Stimulated activated CD8-positive, alpha-beta memory T cell treated with anti-CD3 and anti-CD28 coated beads, Interleukin-2, amount 100 ng/mL, for 1 hour (primary cell): Measurements from ENCODE around the gene YWHAB.

ENCODE experiments used
- DNase-seq, 2 donors: peaks; one replicate each; pipeline ENCODE4 v3.0.0-alpha.2; 2020; ENCODE audit warnings: low read depth in 2 of 2

The YWHAB gene

DNA sequence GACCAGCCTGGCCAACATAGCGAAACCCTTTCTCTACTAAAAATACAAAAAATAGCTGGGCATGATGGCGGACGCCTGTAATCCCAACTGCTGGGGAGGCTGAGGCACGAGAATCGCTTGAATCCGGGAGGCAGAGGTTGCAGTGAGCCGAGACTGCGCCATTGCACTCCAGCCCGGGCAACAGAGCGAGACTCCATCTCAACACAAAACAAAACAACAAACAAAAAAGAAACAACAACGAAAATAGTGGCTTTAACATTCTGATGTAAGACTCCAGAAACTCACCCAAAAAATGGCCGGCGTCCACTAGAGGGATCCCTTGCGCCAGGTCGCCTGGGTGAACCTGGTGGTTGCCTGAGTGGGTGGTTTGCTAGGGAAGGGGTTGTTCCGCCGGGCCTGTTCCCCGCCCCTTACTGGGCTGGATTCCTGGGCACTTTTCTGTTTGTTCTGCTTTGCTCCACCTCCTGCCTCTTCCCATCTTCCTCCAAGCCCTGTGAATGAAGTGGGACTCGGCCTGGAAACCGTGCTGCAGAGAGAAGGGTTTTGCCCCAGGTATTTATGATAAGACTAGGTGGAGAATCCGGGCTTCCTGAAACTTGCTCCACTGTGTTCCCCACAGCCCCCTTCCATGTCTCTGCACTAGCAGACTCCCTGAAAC is 25.9 kb downstream of the YWHAB start:
- no peak for DNase-seq

DNA sequence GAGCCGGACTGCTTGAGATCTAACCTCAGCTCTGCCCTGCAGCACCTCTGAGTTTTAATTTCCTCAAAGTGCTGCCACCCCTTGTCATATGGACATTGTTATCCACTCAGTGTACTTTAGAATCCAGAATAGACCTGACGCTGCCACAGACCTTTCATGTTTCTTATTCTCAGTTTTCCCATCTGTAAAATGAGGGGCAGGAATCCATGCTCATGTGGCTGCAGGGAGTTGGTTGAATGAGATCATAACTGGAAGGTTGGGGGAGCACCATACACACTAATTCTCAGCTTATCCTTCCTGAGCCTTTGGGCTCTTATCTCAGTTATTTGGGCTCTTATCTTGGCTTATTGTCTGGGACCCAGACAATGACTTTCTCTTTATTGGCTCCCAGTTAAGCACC is 26.7 kb downstream of the YWHAB start:
- DNase-seq: no peak

DNA sequence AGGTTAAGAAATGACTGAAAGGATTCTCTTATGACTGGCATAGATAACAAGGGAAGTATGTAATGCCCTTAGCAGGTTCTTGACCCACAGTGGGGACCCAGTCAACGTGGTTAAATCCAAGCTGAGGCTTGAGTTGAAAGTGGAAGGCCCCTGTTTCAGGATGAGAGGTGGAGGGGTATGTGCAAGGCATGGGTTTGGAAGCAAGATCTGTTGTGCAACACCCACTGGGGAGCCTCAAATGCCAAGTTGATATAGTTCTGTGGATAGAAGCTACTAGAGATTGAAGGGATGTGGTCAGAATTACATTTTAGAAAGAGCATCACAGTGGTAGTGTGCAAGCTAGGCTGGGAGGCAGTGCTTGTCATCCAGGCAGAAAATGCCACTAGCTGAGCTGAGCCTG is 29.4 kb downstream of the YWHAB start:
- no peak for DNase-seq

DNA sequence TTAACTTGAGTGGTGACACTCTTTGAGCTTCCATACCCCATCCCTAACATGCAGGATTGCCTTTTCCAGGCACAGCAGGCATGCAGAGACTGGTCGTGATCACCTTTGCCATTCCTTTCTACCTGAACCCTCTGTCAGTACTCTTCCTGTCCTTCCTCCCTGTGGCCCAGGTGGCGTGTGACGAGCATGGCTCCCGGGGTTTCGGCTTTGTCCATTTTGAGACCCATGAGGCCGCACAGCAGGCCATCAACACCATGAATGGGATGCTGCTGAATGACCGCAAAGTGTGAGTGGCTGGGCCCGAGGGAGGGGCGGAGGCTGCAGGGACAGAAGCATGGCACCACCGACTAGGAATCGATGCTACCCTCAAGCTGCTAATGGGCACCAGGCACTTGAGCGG is 31.1 kb downstream of the YWHAB start:
- no peak for DNase-seq

DNA sequence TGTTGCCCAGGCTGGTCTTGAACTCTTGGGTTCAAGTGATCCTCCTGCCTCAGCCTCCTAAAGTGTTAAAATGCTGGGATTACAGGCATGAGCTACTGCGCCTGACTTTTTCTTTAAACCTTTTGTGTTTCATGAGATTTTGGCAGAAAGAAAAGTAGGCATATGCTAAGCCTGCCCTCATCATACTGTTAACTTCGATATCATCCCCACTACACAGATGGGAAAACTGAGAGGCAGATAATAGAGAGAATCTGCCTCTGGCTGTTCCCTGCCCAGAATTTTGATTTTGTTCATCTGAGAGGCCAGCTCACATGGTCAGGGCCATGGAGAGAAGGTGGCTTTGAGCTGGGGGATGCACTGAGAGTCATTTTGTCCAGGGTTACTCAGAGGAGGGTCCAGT is 31.9 kb downstream of the YWHAB start:
- no peak for DNase-seq

DNA sequence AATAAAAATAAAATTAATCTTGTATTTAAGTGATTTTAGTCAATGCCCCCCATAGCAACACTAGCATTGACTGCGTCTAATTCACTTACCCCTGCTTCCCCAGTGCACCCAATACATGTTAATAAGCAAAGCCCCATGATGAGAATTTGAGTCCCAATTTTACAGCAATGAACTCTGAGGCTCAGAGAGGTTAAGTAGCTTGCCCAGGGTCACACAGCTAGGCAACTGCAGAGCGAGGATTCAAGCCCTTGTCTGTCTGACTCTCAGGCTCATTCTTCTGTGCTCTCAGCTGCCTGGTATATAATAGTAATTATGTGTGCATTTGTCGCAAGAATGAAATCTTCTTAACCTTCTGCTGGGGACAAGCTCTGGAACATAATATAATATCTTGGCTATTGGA is 32.8 kb downstream of the YWHAB start:
- DNase-seq: no peak

DNA sequence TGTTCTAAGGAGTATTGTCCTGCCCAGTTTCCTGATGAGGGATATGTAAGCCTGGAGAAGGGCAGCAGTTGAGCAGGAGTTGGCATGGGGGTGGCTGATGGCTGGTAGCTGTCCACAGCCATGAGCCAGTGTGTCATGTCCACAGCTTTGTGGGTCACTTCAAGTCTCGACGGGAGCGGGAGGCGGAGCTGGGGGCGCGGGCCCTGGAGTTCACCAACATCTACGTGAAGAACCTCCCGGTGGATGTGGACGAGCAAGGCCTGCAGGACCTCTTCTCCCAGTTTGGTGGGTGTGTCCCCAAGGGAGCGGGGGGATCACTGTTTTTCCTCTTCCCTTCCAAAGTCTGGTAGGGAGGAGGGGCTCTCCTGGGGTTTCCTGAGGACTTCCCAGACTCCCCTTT is 33.3 kb downstream of the YWHAB start:
- no peak for DNase-seq

DNA sequence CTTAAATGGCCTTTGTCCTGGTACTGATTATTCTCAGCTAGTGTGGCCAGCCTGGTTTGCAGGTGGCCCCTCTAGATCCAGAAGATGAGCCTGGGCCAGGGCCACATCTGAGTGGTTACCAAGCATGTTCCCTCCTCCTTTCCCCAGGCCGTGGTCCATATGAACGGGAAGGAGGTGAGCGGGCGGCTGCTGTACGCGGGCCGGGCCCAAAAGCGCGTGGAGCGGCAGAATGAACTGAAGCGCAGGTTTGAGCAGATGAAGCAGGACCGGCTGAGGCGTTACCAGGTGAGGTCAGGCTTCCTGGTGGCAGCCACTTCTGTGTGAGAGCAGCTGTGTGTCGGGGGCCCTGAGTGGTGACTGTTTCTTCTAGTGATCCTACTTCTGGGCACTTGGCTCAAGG is 35.9 kb downstream of the YWHAB start:
- DNase-seq: no peak

DNA sequence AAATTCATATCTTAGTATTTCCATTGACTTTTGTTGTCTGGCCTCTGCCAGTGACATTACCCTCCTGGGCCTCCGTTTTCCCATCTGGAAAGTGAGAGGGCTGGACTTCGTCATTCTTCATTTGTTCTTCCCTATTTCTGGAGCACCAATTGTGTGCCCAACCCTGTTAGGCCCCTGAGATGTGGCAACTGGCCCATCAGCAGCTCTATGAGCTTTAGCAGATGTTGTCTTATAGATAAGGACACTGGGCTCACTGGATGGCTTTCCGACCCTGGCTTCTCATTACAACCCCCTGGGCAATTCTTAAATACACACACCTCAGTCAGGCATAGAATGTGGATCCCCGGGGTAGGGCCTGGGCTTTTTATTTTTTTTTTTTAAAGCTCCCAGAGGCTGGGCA is 39.0 kb downstream of the YWHAB start:
- no peak for DNase-seq

DNA sequence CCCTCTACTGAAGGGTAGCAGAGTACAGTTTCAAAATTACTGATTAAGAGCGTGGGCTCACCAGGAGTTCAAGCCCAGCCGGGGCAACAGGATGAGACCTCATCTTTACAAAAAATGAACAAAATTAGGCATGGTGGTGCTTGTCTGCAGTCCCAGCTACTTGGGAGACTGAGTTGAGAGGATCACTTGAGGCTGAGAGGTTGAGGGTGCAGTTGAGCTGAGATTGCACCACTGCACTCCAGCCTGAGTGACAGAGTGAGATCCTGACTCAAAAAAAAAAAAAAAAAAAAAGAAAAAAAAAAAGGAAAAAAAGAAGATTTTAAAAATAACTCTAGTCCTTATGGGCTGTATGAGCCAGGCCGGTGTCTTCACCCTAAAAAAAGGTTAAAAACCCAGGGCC is 43.1 kb downstream of the YWHAB start:
- no peak for DNase-seq

DNA sequence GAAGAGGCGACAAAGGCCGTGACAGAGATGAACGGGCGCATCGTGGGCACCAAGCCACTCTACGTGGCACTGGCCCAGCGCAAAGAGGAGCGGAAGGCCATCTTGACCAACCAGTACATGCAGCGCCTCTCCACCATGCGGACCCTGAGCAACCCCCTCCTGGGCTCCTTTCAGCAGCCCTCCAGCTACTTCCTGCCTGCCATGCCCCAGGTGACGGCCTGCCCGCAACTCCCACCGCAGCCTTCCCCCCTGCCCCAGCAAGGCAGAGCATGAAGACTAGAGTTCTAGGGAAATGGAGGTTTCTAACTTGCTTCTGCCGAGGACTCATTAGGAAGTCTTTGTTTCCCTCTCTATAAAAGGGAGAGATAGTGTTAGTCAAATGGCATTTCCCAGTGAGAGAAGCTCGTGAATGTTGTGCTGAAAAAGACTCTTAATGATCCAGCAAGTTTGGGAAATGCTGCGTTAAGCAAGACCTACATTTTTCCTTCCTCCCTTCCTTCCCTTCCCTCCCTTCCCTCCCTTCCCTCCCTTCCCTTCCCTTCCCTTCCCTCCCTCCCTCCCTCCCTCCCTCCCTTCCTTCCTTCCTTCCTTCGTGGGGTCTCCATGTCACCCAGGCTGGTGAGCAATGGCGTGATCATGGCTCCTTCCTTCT is 45.1 kb downstream of the YWHAB start:
- DNase-seq: no peak

DNA sequence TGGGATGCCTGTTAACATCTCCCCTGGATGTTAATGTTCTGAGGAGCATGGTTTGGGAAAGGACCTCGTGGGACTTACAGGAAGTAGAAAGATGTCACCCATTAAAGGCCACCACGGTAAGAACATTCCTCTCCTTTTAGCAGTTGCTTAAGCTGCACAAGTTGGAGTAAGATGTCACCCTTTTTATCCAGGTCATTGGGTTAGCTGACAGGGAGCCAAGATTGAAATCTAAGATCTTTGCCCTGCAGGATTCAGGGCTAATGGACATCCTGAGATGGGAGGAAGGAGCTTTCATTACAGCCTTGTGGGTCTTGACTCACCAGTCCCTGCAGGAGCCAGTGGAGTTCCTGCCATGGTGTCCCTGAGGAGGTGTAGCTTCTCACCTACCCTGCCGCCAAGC is 46.4 kb downstream of the YWHAB start:
- no peak for DNase-seq

DNA sequence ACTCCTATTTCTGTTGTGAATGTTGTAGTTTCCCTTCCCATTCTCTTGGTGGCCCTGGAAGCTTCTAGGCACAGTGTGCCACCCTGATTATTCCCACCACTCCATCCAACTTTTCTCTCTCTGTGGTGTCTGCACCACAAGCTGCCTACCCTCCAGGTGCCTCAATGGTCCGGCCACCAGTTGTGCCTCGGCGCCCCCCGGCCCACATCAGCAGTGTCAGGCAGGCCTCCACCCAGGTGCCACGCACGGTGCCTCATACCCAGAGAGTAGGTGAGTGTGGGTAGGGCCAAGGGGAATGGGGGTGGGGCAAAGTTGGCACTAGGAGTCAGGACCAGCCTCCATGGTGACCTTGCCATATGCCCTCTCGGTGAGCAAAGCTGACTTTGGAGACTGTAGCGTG is 47.4 kb downstream of the YWHAB start:
- no peak for DNase-seq

DNA sequence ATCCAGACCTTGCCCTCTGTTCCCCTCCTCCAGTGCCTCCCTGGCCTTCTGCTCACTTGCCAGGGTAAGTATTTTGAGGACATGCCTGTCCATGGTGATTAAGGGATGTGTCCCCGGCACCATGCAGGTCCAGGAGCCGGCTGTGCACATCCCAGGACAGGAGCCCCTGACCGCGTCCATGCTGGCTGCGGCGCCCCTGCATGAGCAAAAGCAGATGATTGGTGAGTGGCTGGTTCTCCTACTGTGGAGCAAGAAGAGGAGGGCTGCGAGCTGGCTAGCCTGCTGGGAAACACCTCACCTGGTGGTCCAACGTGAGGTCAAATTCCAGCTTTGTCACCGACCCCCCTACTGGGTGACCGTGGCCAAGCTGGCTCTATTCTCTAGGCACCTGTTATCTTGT is 51.0 kb downstream of the YWHAB start:
- DNase-seq: no peak

DNA sequence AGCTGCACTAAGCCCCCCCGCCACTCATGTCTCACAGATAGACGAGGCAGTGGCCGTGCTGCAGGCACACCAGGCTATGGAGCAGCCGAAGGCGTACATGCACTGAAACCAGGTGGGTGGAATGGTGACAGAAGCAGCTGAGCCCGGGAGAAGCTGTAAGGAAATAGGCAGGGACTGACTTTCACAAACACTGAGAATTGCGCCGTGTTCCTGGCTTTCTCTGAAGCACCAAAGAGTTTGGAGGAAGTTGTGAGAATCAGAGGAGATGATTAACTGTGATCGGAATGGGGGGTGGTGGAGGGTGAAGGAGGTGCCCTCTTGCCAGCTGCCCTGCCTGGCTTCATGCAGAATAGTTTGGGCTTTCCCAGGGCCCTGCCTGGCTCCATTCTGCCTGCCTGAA is 53.1 kb downstream of the YWHAB start:
- no peak for DNase-seq

DNA sequence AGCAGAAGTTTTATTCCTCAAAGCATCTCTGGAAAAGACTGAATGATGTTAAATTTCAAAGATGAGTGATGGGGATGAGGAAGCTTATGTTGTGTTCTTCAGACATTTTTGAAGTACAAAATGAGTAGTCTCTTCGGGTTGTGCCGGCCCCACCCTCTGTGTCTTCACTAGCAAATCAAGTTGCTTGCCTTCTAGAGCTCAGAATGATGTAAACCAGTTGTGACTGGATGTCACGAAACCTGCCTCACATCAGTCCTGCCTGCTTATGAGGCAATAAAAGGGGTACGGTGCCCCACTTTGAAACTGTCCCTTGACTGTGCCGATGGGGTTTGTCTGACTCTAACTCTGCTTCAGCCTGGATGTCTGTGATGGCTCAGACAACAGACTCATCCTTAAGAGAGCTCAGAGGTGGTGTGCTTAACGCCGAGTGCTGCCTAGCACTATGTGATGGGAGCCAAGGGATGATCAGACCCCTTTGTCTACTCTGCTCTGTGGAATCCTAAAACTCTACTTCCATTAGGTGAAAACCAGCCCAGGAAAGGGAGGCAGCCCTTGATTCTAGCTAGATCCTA is 55.7 kb downstream of the YWHAB start:
- DNase-seq: no peak

DNA sequence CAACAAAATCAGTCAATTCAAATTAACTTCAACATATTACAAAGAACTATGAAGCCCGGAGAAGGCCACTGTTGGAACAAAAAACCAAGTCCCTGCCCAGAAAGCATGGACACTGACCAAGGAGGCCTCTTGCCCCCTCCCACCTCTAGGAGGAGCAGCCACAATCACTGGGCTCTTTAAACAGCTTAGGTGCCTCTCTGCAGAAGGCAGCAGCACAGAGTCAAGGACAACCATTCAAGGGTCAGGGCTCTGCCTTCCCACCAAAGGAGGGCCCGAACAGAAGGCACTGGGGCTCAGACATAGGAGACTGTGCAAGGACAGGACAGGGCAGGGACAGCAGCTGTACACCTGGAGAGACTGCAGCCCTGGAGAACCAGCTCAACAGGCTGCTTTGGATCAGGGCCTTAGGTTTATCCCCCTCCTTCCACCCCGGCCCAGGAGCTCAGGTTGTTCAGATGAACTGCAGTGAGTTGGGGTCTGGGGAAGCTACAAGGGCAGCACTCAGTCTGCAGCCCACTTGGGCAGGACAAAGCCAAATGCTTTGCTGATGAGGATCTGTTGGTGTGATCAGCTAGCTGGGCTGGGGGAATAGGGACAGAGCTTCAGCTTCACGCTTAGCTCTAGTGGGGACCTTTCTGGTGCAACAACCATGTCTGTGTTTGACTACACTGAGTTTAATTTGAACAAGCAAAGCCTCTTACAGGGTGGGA is 56.9 kb downstream of the YWHAB start:
- DNase-seq: no peak

DNA sequence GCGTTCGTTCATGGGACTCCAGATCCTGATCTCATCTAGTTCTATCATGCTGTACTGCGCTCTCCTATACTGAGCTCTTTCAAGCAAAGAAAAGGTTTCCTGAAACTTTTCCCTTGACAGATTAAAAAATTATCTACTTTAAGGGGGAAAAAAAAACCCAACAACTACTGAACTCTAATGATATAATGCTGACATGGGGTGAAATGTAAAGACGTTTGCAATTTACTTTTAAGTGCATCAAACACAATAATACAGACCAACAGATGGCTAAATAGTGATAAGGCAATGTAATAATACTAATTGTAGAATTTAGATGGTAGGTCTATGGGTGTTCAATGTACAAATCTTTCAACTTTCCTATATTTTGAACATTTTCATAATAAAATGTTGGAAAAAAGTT is 58.3 kb downstream of the YWHAB start:
- no peak for DNase-seq

DNA sequence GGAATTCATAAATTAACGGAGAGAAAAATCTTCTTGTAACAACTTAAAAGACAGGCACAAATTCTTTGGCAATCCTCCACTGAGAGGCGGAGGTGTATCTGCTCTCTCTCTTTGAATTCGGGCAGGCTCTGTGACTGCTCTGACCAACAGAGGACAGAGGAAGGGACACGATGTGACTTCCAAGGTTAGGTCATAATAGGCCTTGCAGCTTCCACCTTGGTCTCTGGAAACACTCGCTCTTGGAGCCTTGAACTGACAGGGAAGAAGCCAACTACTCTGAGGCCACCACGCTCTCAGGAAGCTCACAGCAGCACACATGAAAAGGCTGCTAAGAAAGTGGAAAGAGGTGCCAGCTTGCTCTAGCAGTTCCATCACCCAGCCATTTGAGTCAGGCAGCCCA is 59.8 kb downstream of the YWHAB start:
- DNase-seq: no peak

DNA sequence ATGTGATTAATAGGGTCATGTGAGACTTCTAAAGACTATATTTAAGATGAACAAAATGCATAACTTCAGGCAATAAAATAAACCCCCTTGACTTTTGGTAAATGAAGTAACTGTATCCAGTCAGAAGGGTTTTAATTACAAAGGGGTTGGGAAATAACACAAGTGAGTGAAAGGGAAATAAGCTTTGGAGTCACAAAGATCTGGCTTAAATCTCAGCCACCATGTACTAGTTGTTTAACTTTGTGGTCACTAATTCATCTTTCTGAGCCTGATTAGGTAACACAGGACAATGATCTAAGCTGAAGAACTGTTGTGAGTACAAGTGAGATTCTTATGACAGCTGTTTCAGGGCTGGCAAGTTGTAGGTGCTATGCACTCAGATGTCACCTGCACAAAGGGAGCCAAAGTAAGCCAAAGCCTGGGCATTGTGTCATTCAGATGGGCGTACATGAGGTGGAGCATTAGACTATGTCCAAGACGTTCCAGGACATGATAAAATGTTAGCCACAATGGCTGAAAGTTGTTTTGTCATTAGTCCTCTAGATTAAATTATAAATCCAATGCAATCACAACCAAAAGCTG is 60.9 kb downstream of the YWHAB start:
- no peak for DNase-seq

DNA sequence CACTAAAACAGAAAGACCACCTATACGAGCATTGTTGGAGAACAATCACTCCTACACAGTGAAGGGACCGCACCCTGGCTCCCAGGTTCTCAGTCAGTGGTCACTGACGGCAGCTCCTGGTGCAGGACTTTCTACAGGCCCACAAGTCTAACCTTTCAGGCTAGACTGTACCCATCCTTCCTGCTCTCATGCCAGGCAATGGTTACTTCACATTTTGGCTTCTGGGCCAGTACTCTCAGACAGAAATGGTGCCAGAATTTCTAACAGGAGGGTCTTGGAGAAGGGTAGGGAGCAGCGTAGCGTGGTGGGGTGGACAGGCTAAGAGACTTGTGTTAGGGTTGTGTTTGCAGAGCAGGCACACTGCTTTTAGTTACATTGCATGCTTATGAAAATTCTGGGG is 62.6 kb downstream of the YWHAB start:
- no peak for DNase-seq

DNA sequence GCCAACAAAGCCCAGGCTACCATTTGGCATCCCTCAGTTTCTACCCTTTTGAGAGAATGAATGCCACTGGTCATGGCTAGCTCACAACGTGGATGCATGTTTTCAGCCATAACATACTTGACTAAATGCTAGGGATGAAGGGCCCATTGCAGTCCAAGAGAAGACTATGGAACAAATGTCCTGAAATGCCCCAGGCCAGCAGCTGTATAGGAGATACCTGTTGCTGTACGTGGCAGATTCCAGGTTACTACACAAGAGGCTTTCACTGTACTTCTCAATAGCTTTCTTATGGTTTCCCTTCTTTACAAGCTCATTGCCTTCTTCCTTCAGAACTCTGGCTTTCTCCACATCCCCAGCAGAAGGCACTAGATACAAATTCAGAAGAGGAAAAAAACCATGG is 63.0 kb downstream of the YWHAB start:
- no peak for DNase-seq

DNA sequence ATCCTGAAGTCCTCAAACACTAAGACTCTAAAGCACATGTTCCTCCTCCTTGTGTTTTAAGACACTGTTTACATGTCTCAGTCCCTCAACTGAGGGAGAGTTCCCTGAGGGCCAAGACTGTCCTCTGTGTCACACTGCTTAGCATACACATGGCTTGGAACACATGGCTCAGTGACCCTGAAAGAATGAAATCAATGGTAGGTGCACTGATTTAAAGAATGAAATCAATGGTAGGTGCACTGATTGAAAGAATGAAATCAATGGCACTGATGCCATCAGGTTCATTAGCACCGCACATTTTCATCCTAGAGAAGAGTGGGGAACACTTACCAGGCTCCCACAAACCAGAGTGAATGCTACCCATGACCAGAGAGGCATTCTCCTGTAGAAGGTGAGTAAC is 64.9 kb downstream of the YWHAB start:
- DNase-seq: no peak
